Medulla oblongata (tissue), 1 donor: ENCODE measurements around the gene DCTD.
"Not testable (repeated sequence)": the region's sequence is repeated elsewhere in the genome, so short reads cannot be mapped to it uniquely, and the experiment has no call there.

Experiments
- DNase-seq: peaks from one replicate; pipeline ENCODE4 v3.0.0-alpha.2; 2015; ENCODE audit errors: extremely low spot score

Gene DCTD

GRCh38 chr4:182921608-182922007 lies 4.4 kb upstream of the DCTD start:
- DNase-seq: no peak

- no peak for DNase-seq
Measured at GRCh38 chr4:182920676-182921075, 3.5 kb upstream of the DCTD start.

GRCh38 chr4:182918791-182919302 lies 1.7 kb upstream of the DCTD start:
- no peak for DNase-seq

GRCh38 chr4:182918044-182918607 lies 940 bp upstream of the DCTD start:
- no peak for DNase-seq

- DNase-seq: no peak
Measured at GRCh38 chr4:182916483-182917181, 554 bp downstream of the DCTD start.

GRCh38 chr4:182914357-182914756 lies 2.8 kb downstream of the DCTD start:
- DNase-seq: no peak

- no peak for DNase-seq
Measured at GRCh38 chr4:182913621-182914020, 3.6 kb downstream of the DCTD start.

GRCh38 chr4:182913036-182913435 lies 4.2 kb downstream of the DCTD start:
- no peak for DNase-seq

- no peak for DNase-seq
Measured at GRCh38 chr4:182908124-182908523, 9.1 kb downstream of the DCTD start.

GRCh38 chr4:182907396-182907795 lies 9.8 kb downstream of the DCTD start:
- DNase-seq: no peak

- no peak for DNase-seq
Measured at GRCh38 chr4:182906786-182907185, 10.4 kb downstream of the DCTD start.

- DNase-seq: no peak
Measured at GRCh38 chr4:182905038-182905437, 12.1 kb downstream of the DCTD start.

- no peak for DNase-seq
Measured at GRCh38 chr4:182904211-182904761, 12.9 kb downstream of the DCTD start.

- DNase-seq: no peak
Measured at GRCh38 chr4:182903013-182903412, 14.2 kb downstream of the DCTD start.

GRCh38 chr4:182901337-182901736 lies 15.8 kb downstream of the DCTD start:
- DNase-seq: no peak

GRCh38 chr4:182900021-182900420 lies 17.2 kb downstream of the DCTD start:
- DNase-seq: not testable (repeated sequence)

- no peak for DNase-seq
Measured at GRCh38 chr4:182898479-182898799, 18.7 kb downstream of the DCTD start.

- DNase-seq: no peak
Measured at GRCh38 chr4:182897601-182898478, 19.3 kb downstream of the DCTD start.

GRCh38 chr4:182896421-182896820 lies 20.8 kb downstream of the DCTD start:
- DNase-seq: no peak

GRCh38 chr4:182895791-182896292 lies 21.3 kb downstream of the DCTD start:
- DNase-seq: no peak

GRCh38 chr4:182894681-182895275 lies 22.4 kb downstream of the DCTD start:
- no peak for DNase-seq
